ENCODE results near the gene ATP1B2. TPM values are rescaled to one million over a fixed set of nuclear protein-coding genes. Genes with fewer than 3 reads are reported as not detected.

Gene ATP1B2
- total and polyA plus RNA-seq, 7 donors, result 0.36 to 5.7 (median 0.85) TPM

- Histone ChIP-seq H3K9me3 (no peaks in the 10 kb centered on the region), H3K27ac (peak overlapping the region; percentile 98), H3K27me3 (ENCODE audit: insufficient read depth in 3 of 3, low read length in 2 of 3) (no peaks in the 10 kb centered on the region), H3K4me1 (peaks cover 29% of the 10 kb centered on the region), H3K4me3 (peak overlapping the region; percentile 88), H3K36me3 (ENCODE audit: insufficient read depth in 1 of 2, low read depth in 1 of 2) (peaks cover 0 to 8% of the 10 kb centered on the region in 2 donors)
- no peak for TF ChIP-seq CTCF (IDR thresholded peaks at IDR 0.05)
- DNase-seq (peak; percentile 91 to 97), ATAC-seq (peak; percentile 71 to 81 (median 76))
- 3 to 4% (median 4%) methylated on average over 44 of the region's 44 CpGs for WGBS, 3 donors
- intact Hi-C loops (cut with DNase I), result loop anchor here (2.0 to 10.0 kb wide), 4 partner anchors 55 to 251 kb away; partner anchors contain the start of genes FGF11 (in 1 of the 2), MPDU1 (in 1 of the 2), SAT2 (in 1 of the 2) and SHBG (in 1 of the 2)
Measured at GRCh38 chr17:7685533-7686221, 35.0 kb downstream of the ATP1B2 start.

GRCh38 chr17:7686222-7687071, 35.7 kb downstream of the ATP1B2 start:
- intact Hi-C loops (cut with DNase I), result loop anchor here in 1 of 2 donors (5.0 to 10.0 kb wide), 2 partner anchors 104 to 252 kb away; partner anchors contain the start of genes FGF11, MPDU1 and TMEM102
- Histone ChIP-seq H3K4me1 (peaks cover 29% of the 10 kb centered on the region), H3K27ac (peak overlapping the region; percentile 98), H3K9me3 (no peaks in the 10 kb centered on the region), H3K27me3 (ENCODE audit: insufficient read depth in 3 of 3, low read length in 2 of 3) (no peaks in the 10 kb centered on the region), H3K4me3 (peak overlapping the region; percentile 88), H3K36me3 (ENCODE audit: insufficient read depth in 1 of 2, low read depth in 1 of 2) (peaks cover 0 to 12% of the 10 kb centered on the region in 2 donors)
- DNase-seq (peak; percentile 75 to 90), ATAC-seq (peak; percentile 59 to 73 (median 64))
- TF ChIP-seq CTCF (IDR thresholded peaks at IDR 0.05), result no peak
- 0% methylated on average over 30 of the region's 30 CpGs for WGBS, 3 donors

GRCh38 chr17:7687072-7687907, 36.6 kb downstream of the ATP1B2 start, which contains the start of gene TP53:
Gene TP53, minus strand, starts transcription at chr17:7687490. Its CDS starts 10,896 bp downstream, at chr17:7676594.
- Histone ChIP-seq H3K9me3 (no peaks in the 10 kb centered on the region), H3K27ac (peak within 1 kb of the TSS; percentile 98), H3K27me3 (ENCODE audit: insufficient read depth in 3 of 3, low read length in 2 of 3) (no peaks in the 10 kb centered on the region), H3K36me3 (ENCODE audit: insufficient read depth in 1 of 2, low read depth in 1 of 2) (peaks cover 0 to 16% of the 10 kb centered on the region in 2 donors), H3K4me3 (peak within 1 kb of the TSS; percentile 88), H3K4me1 (peaks cover 29% of the 10 kb centered on the region)
- DNase-seq (peak; percentile 81 to 91), ATAC-seq (peak; percentile 68 to 75 (median 73))
- intact Hi-C loops (cut with DNase I), result loop anchor here in 1 of 2 donors (5.0 to 10.0 kb wide), 2 partner anchors 105 to 252 kb away; partner anchors contain the start of genes FGF11, MPDU1 and TMEM102
- no peak for TF ChIP-seq CTCF (IDR thresholded peaks at IDR 0.05)
- WGBS, 3 donors, result 0 to 1% (median 0%) methylated on average over 30 of the region's 30 CpGs
